Ecto neural progenitor cell (in vitro differentiated cells): ENCODE data around the gene FADS3.

Experiments
- DNase-seq: peaks from one replicate; pipeline ENCODE4 v3.0.0-alpha.2; 2018; ENCODE audit warnings: low spot score

The FADS3 gene

DNA sequence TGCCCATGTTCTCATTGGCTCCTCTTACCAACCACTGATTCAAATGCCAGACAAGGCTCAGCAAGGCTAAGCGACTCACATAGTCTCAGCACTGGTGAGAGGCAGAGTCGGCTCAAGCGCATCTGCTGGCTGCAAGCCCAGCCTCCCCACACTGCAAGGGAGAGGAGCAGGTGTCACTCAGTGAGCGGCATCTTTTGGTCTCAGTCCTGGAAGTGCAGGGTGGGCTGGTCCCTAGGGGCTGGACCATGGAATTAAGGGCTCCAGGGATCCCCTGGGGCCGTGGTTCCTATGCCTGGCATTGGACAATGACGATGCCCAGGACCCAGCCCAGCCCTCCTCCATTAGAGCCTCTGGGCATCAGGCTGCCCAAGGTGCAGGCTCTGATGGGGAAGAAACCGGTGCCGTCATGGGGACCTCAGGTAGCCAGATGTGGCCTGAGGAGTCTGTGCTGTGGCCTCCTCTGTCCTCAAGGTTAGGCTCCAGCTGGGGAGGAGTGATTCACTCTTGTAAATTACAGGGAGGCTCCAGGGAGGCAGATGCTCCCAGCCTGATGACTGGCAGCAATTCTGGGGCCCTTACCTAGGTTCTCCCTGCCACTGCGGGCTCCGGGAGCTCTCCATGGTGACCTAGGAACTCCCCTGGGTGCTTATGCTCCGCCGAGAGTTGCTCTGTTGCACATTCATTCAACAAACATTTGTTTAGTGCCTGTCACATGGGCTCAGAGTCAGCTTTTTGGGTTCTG is 35.2 kb downstream of the FADS3 start:
- DNase-seq: no peak

DNA sequence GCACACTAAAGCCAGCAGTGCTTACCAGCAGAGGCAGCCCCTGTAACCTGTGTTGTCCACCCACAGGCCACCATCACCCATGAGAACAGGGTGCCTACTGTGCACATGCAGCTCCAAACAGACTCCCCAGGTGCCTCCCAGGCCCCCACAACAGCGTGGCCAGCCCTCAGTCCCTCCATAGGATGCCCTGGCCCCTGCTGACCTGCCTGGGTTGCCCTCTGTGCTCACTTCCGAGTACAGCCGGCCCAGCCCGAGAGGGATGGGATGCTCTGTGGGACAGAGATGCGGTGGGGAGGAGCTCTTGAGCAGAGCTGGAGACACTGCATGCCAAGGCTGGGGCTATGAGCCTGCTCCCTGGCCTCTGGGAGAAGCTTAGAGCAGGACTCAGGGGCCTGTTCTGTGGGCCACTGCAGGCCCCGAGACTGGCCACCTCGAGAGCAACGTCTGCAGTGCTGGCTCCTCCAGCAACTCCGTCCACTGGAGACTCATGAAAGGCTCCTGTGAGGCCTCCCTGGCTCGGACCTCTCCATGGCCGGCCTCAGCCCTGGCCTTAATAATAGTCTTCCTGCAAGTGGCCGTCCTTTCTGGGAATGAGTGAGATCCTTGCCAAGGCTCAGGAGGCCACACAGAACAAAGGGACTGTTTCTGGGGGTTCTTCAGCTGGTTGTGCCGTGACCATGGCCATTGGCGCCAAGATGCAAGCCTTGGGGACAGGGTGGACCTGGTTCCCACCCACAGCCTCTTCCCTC is 36.2 kb downstream of the FADS3 start:
- no peak for DNase-seq

DNA sequence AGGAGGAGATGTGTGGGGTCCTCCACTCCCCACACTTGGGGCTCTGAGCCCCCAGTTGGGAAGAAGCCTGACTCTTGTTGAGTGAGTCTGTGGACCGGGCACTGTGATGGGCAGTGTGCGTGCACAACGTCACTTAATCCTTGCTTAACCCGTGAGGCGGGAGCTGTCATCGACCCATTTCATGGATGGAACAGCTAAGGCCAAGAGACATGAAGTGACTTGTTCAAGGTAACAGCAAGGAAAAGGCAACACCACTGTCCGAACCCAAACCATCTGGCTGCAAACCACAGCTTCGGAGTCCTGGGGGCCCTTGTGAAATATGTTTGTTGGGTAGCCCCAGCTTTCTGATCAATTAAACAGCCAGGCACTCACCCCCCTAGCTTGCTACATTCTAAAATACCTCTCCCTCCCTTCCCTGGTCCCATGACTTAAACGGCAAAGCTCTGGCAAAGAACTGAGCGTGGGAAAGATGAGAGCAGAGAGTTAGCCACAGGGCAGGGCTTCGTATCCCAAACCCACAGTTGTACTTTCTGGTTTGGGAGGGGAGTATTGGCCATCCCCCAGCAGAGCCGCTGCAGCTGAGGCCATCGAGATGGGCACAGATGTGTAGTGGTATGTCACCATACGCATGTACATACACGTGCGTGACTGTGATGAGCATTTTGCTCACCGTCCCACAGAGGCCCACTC is 37.0 kb downstream of the FADS3 start:
- DNase-seq: no peak

GRCh38 chr11:61853698-61854169 is 37.6 kb downstream of the FADS3 start:
- DNase-seq: no peak

DNA sequence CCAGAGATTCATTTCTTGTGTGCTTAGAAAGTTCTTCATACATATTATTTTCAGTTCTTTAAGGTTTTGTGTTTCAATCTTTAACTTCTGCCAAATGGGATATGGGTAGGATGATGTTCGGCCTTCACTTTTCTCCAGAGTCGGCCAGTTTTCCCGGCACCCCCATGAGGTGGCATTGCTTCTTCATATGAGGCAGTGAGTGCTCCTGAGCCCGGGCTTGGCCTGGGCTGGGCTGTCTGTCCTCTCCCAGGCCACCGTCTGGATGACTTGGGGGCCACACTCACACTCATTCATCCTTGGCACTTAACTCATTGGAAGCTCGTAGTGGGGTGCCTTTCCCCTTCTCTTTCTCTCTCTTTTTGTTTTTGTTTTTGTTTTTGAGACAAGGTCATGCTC is 39.4 kb downstream of the FADS3 start:
- no peak for DNase-seq

- DNase-seq: no peak
Observed at GRCh38 chr11:61851113-61851899, 40.0 kb downstream of the FADS3 start.

DNA sequence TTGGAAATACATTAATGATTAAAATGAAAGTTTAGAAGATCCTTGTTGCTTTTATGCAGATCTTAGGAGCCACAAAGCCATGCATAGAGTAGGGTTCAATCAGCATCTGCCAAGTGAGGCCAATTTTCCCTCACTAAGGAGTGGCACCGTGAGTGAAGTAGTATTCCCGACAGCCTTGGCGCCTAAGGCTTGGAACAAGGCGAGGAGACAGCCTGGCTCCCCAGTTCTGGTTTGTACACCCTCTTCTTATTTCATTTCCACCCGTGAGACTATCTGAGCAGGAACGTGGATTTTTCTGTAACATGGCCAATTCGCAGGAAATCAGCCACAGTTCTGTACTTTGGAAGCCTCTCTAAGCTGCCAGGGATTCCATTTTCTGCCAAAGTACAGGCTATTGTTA is 40.7 kb downstream of the FADS3 start:
- DNase-seq: no peak

GRCh38 chr11:61848631-61849030 is 42.7 kb downstream of the FADS3 start:
- no peak for DNase-seq

DNA sequence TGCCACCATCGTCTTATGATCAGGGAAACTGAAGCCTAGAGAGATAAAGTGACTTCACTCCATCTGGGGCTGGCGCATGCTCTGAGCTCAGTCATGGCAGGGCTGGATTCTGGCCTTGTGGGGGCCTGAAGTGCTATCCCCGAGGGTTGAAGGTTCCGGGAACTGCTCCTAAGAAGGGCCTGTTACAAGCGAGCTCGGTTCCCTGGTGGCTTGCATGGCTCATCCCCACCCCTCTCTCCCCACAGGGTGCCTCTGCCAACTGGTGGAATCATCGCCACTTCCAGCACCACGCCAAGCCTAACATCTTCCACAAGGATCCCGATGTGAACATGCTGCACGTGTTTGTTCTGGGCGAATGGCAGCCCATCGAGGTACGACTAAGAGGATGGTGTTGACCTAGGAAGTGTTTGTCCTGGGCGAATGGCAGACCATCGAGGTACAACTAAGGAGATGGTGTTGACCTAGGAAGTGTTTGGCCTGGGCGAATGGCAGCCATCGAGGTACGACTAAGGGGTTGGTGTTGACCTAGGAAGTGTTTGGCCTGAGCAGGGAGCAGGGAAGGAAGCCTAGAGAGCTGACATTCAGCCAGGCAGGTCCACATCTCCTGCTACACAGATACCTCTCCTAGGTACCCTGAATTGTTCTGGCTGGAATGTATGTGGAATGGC is 43.3 kb downstream of the FADS3 start:
- DNase-seq: no peak

DNA sequence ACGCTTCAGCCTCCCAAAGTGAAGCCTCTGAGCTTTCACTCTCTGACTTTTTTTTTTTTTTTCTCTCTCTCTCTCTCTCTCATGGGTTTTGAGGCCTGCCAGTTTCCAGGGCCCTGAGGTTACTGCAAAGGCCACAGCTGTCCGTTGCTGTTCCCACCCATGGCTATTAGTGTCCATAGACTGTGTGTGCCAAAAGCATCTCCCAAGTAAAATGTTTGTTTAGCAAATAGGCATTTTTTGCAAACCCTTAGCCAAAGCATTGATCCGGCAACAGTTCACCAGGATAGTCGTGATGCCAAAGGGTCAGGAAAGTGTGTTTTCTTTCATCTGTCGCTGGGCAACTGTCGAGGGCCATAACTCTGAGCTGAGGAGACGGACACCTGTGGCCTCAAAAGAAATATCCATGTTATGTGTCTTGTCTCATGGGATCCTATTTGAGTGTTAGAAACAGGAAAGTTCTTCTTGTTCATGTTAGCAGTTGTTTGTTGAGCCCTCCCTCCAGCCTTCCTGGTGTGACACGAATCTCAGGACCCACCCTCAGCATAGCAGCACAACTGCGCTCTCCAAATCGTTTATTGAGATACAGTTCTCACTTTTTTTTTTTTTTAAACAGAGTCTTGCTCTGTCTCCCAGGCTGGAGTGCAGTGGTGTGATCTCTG is 44.9 kb downstream of the FADS3 start:
- DNase-seq: no peak

GRCh38 chr11:61844909-61845565 is 46.3 kb downstream of the FADS3 start:
- DNase-seq: no peak

GRCh38 chr11:61842528-61842820 is 48.9 kb downstream of the FADS3 start:
- no peak for DNase-seq

DNA sequence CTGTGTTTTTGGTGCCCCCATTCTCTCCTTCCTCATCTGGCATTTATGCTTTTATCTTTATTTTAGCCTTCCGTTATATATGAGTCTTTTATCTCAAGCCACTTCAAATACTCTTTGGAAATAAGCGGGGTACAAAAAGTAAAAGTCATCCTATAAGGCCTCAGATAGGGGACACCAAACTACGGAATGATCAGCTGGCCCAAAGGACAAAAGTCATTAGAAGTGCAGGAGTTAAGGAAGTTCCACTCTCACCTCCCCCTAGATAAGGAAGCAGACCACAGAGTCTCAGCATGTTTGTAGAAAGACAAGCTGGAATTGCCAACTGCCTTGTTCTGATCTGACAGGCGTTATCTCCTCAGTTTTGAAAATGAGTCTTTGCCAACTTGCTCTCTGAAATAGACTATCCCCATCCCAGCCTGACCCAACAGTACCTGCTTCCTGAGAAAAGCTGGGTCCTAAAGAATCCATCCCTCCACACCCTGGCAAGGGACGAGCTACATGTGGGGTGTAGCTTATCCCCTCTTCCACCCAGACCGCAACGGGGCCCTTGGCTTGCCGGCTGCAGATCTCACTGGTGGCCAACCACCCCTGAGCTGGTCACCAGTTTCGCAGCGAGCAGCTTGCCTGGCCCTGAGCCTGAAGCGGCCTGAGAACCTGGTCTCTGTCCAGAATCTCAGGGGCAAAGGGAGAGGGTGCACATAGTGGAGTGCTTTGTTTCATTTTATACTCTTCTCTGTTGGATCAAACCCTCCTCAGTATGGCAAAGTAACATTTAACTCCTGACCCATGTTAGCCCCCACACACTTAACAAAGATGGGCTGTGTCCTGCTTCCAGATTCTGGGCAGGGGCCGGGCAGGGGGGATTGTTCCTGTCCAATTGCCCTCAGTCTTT is 49.5 kb downstream of the FADS3 start:
- no peak for DNase-seq

DNA sequence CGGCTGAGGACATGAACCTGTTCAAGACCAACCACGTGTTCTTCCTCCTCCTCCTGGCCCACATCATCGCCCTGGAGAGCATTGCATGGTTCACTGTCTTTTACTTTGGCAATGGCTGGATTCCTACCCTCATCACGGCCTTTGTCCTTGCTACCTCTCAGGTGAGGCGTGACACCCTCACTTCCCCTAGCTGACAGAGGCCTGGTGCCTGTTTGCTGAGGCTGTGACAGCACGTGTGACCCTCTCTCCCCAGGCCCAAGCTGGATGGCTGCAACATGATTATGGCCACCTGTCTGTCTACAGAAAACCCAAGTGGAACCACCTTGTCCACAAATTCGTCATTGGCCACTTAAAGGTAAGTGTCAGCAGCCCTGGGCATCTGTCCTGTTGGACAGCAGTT is 51.0 kb downstream of the FADS3 start:
- DNase-seq: no peak

DNA sequence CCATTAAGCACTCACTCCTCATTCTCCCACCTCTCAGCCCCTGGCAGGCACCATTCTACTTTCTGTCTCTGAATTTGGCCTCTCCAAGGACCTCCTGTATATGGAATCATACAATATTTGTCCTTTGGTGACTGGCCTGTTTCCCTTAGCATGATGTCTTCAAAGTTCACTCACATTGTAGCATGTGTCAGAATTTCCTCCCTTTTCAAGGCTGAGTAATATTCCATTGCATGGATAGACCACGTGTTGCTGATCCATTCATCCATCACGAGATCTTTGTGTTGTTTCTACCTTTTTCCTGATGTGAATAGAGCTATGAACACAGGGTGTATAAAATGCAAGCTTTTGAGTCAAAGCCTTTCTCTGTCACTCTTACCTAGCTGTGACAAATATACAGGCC is 51.6 kb downstream of the FADS3 start:
- DNase-seq: no peak

DNA sequence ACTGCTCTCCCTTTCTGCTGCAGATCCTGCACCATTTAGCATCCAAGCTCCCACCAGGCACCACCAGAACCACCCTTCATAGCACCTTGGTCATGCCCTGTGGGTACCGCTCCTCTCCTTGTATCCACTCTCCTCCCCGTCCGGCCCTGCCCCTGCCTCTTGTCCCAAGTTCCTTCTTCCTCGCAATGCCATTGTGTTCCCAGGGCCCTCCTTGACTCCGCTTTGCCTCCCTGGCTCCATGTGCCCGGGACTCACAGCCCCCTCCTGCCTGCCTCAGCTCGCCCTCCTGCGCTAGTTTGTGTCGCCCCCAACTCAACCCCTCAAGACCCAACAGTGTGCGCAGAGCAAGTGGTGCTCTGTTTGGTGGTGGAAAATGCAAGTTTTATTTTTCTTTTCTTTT is 52.4 kb downstream of the FADS3 start:
- no peak for DNase-seq

DNA sequence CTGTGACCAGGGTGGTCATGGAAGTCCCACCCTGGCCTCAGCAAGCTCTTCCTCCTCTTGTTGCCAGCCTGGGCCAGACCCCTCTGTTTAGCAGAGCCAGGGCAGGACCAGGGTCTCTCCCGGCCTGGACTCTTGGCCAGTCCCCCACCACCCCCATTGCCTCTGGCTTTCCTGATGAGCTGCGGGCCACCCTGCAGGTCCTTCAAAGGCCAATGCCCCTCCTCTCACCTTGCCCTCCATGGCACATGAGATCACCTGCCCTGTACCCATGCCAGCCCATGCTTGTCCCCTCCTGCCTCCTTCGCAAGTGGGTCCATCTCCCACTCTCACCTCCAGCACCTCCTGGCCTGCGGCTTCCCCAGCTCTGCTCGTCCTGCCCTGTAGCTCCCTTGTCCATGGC is 52.8 kb downstream of the FADS3 start:
- no peak for DNase-seq

DNA sequence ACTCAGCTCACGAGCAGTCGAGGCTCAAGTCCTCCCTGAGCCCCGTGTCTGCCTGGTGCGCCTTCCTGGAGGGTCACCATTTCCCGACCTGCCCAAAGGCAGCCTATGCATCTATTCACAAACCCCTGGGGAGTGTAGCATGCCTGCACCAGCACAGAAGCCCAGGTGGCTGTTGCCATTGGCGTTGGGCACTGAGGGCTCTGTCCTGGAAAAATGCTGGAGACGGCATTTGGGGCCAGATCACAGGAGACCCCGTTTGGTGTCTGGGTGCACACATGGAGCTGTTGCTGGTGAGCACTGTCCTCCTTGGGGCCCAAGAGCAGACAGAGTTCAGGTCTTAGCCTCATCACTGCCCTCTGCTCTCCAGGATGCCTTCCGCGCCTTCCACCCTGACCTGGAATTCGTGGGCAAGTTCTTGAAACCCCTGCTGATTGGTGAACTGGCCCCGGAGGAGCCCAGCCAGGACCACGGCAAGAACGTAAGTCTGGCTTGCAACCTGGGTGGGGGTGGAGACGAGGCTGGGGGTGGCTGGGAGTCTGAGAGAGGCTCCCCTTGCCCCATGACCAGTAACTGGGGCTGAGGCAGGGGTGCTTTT is 53.8 kb downstream of the FADS3 start:
- no peak for DNase-seq

DNA sequence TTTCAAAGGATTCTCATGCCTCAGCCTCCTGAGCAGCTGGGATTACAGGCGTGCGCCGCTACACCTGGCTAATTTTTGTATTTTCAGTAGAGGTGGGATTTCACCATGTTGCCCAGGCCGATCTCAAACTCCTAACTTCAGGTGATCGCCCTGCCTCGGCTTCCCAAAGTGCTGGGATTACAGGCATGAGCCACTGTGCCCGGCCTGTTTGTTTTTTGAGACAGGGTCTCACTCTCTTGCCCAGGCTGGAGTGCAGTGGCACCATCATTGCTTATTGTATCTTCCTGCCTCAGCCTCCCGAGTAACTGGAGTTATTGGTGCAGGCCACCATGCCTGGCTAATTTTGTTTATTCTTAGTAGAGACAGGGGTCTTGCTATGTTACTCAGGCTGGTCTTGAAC is 55.2 kb downstream of the FADS3 start:
- DNase-seq: no peak
